AG09319 (cell line): ENCODE data around the gene DNAAF8.

Experiments
- DNase-seq: peaks from one replicate; pipeline ENCODE4 v3.0.0-alpha.2; 2010; ENCODE audit warnings: low read depth; ENCODE audit errors: extremely low read depth
- TF ChIP-seq, protein P1 (sequence below): IDR thresholded peaks from 2 replicates; pipeline ENCODE4 v1.5.1; 2011; ENCODE audit warnings: low read depth, mild to moderate bottlenecking, inconsistent platforms, low read length, moderate library complexity

The DNAAF8 gene

DNA sequence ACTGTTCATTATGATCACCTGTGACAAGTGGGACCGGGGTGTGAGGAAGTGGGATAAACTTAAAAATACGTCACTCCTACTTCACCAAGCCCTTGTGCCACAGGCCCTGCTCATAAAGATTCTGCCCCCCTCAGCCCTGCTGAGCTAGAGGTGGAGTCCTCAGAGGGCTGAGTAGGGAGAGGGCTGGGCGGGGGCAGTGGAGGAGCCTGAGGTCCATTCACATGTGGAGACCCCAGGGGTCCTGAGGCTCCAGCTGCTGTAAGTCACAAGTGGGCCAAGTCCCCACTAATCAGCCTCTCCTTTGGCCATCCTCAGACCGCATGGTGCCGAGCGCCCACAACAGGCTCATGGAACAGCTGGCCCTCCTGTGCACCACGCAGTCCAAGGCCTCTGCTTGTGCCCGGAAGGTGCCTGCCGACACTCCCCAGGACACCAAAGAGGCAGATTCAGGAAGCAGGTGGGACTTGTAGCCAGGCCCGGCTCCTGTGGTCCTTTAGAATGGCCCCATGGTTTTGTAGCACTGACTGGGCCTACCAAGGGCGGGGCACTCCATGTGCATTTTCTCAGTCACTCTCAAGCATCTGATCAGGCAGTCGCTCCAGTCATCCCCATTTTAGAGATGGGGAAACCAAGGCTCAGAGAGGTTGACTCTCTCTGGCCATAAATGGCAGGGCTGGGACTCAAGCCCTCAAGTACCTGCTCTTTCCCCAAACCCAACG lies 10.4 kb downstream of the DNAAF8 start:
- DNase-seq, result no peak
- TF ChIP-seq, protein P1, sequence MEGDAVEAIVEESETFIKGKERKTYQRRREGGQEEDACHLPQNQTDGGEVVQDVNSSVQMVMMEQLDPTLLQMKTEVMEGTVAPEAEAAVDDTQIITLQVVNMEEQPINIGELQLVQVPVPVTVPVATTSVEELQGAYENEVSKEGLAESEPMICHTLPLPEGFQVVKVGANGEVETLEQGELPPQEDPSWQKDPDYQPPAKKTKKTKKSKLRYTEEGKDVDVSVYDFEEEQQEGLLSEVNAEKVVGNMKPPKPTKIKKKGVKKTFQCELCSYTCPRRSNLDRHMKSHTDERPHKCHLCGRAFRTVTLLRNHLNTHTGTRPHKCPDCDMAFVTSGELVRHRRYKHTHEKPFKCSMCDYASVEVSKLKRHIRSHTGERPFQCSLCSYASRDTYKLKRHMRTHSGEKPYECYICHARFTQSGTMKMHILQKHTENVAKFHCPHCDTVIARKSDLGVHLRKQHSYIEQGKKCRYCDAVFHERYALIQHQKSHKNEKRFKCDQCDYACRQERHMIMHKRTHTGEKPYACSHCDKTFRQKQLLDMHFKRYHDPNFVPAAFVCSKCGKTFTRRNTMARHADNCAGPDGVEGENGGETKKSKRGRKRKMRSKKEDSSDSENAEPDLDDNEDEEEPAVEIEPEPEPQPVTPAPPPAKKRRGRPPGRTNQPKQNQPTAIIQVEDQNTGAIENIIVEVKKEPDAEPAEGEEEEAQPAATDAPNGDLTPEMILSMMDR, result no peak

DNA sequence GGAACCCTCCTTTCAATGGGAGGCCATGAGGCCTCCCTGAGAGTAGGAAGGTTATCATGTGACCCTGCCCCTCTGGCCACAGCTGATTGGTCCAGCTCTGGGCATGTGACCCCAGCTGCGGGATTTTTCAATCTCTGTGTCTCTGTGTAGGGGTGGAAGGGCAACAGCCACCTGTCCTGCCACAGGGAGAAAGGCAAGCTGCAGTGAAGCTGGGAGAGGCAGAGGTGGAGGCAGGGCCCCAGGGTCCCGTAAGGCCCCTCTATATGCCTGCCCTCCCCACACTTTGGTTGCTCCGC lies 10.9 kb downstream of the DNAAF8 start:
- DNase-seq, result no peak
- TF ChIP-seq, protein P1, result no peak

DNA sequence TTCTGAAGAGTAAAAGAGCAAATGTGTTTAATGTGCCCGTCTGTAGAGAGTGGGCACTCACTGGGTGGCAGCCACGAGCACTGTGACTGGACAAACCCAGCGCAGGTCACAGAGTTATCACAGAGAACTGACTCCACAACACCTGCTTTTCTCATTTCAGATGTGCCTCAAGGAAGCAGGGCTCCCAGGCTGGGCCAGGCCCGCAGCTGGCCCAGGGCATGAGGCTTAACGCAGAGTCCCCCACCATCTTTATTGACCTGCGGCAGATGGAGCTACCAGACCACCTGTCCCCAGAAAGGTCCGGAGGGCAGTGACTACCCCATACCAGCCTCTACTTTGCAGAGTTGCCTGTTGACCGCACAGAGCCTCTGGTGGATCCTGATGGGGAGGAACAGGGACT lies 11.9 kb downstream of the DNAAF8 start:
- no peak for DNase-seq

DNA sequence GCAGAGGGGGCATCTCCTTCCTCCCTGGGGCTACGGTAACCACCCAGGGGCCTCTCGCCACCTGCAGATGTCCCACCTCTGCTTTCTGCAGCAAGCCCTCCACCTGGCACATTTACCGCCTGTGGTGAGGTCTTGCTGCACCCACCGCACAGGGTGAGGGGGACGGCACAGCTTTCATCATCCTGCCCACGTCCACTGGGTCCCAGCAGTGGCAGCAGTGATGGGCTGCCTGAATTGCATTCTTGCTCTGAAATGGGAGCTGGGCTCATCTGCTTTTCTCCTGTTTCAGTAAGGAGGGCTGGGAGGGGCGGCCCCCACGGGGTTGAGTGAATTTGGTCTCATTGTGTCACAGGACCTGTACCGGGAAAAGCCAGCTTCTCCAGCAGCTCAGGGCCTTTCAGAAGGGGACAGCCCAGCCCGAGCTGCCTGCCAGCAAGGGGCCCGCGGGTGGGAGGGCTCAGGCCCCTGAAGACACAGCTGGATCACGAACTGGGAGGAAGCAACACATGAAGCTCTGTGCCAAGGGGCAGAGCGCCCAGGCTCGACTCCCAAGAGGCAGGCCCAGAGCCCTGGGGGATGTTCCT lies 12.7 kb downstream of the DNAAF8 start:
- no peak for DNase-seq
- TF ChIP-seq, protein P1, result no peak

More for the DNA sequence above, 11.9 kb downstream of the DNAAF8 start:
- TF ChIP-seq, protein P1, result no peak

DNA sequence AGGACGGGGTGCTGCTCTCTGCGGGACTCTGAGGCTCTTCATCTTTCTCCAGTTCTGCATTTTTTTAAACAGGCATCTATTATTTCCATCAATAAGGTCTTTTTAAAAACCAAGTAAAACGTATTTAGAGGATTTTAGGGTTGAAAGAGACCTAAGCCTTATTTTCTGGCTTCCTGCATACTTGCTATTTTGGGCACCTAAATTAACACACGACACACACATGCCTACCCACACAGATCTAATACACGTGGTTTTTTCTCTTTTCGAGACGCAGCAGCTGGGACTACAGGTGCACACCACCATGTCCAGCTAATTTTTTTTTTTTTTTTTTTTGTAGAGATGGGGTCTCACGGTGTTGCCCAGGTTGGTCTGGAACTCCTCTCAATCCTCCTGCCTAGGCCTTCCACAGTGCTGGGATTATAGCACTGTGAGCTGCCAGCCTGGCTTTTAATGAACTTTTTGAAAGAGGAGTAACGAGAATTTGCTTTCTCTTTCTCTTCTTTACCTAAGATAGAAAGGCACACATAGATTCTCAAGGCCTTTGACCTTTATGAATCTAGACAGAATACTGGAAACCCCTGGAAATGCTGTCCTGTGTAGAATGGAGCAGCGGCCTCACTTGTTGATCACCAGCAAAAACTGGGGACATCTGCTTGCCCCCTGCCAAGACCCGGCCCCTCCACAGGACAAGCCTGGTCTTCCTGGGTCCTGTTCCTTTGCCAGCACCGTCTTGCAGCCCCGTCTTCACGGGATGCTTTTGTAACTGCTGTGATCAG lies 13.8 kb downstream of the DNAAF8 start:
- TF ChIP-seq, protein P1, result no peak
- no peak for DNase-seq

DNA sequence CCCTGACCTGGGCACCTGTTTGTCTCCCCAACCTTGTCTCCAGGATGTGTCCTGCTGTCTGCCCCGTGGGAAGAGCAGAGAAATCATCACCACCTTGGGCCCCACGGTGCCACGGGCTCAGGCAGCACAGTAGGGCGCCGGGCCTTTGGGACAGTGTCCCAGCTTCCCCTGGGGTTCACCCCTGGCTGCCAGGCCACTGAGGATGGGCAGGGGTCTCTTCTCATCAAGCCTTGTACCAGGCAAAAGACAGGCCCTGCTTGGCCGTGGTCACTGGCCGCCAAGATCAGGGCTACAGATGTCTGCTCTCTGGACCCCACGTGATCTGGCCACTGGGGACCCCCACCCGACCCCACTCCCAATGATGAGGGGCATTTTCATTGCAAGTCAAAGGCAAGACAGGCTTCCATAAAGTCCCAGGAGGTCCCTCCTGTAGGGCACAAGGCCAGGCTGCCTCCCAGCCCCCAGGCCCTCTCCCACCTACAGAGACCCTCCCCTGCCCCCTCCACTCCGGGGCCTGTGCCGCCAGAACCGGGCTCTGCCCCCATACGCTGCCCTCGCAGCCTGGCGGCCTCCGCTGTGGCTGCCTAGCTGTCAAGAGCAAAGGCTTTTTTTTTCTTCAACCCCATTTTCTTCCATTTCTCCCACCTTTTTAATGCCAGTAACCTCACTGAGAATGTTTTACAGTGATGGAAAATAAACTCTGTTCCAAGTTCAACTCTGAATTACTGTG lies 14.5 kb downstream of the DNAAF8 start:
- TF ChIP-seq, protein P1, result no peak
- DNase-seq, result no peak

DNA sequence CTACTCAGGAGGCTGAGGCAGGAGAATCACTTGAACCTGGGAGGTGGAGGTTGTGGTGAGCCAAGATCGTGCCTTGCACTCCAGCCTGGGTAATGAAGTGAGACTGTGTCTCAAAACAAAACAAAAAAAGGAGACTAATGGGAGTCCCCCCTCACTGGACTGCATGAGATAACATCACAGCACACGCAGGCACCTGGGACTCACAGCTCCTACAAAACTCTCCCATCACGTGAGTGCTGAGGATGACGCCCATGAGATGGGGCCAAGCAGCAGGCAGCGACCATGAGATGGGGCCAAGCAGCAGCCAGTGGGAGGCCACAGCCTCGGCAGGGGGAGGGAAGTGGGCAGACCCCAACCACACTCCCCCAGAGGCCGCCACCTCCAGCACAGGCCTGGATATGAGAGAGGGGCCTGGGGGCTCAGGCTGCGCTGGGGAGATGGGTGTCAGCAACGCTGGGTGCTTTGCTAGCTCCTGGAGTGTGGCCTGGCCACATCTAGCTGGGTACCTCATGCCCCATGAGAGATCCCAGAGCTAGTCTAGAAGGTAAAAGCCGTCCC lies 15.4 kb downstream of the DNAAF8 start:
- TF ChIP-seq, protein P1, result no peak
- DNase-seq, result no peak
